Measurements from ENCODE around the gene NLGN2.

DNA sequence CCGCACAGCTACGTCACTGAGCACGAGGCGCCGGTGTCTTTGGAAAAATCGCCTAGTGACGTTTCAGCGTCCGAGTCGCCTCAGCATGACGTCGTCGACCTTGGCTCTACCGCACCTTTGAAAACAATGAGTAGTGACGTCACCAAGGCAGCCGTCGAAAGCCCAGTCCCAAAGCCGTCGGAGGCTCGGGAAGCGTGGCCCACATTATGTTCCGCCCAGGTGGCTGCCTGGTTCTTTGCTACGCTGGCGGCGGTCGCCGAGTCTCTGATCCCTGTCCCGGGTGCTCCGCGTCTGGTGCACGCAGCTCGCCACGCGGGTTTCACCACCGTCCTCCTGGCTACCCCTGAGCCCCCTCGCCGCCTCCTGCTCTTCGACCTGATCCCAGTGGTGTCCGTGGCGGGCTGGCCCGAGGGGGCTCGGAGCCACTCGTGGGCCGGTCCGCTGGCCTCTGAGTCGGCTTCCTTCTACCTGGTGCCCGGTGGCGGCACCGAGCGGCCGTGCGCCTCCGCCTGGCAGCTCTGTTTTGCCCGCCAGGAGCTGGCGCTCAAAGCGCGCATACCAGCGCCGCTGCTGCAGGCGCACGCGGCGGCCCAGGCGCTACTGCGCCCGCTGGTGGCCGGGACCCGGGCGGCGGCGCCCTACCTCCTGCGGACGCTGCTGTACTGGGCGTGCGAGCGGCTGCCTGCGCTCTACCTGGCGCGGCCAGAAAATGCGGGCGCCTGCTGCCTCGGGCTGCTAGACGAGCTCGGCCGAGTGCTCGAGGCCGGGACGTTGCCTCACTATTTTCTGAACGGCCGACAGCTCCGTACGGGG lies 29.1 kb downstream of the NLGN2 start:
- TF ChIP-seq, protein P1, sequence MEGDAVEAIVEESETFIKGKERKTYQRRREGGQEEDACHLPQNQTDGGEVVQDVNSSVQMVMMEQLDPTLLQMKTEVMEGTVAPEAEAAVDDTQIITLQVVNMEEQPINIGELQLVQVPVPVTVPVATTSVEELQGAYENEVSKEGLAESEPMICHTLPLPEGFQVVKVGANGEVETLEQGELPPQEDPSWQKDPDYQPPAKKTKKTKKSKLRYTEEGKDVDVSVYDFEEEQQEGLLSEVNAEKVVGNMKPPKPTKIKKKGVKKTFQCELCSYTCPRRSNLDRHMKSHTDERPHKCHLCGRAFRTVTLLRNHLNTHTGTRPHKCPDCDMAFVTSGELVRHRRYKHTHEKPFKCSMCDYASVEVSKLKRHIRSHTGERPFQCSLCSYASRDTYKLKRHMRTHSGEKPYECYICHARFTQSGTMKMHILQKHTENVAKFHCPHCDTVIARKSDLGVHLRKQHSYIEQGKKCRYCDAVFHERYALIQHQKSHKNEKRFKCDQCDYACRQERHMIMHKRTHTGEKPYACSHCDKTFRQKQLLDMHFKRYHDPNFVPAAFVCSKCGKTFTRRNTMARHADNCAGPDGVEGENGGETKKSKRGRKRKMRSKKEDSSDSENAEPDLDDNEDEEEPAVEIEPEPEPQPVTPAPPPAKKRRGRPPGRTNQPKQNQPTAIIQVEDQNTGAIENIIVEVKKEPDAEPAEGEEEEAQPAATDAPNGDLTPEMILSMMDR (IDR thresholded peaks at IDR 0.05) = peak in 5 of 7 experiments; percentile 48 to 92 (median 84)
- TF ChIP-seq POLR2AphosphoS5 (IDR thresholded peaks at IDR 0.05) (peak; percentile 41 to 72 (median 67)), POLR2A (IDR thresholded peaks at IDR 0.05) (no peak), EP300 (IDR thresholded peaks at IDR 0.05) (no peak)
